Endodermal cell (in vitro differentiated cells): ENCODE results near the gene EPS8L2. TPM values are rescaled to one million over a fixed set of nuclear protein-coding genes. Genes with fewer than 3 reads are reported as not detected.

ENCODE experiments used
- DNase-seq: peaks from one replicate; pipeline ENCODE4 v3.0.0-alpha.2; 2017
- H3K27ac ChIP-seq: 2 replicates; pipeline ENCODE4 v1.5.1; 2013; ENCODE audit warnings: mild to moderate bottlenecking, low read depth, low read length, moderate library complexity
- H3K27me3 ChIP-seq: 2 replicates; pipeline ENCODE4 v1.6.1; 2013; ENCODE audit warnings: mild to moderate bottlenecking, low read length, moderate library complexity; ENCODE audit not compliant: insufficient read depth, control insufficient read depth, poor library complexity, severe bottlenecking
- H3K36me3 ChIP-seq: 2 replicates; pipeline ENCODE4 v1.7.0; 2013; ENCODE audit warnings: mild to moderate bottlenecking, low read length, moderate library complexity; ENCODE audit not compliant: control insufficient read depth, insufficient read depth
- H3K4me1 ChIP-seq: one replicate; pipeline ENCODE4 v1.7.0; 2013; ENCODE audit warnings: low read length; ENCODE audit not compliant: control insufficient read depth, insufficient read depth
- H3K4me3 ChIP-seq: 2 replicates; pipeline ENCODE4 v1.5.1; 2013; ENCODE audit warnings: mild to moderate bottlenecking, low read length, moderate library complexity
- H3K9ac ChIP-seq: 2 replicates; pipeline ENCODE4 v1.6.1; 2013; ENCODE audit warnings: mild to moderate bottlenecking, low read length, moderate library complexity; ENCODE audit not compliant: poor library complexity, severe bottlenecking; ENCODE audit errors: extremely low read depth
- H3K9me3 ChIP-seq: 2 replicates; pipeline ENCODE4 v1.6.1; 2013; ENCODE audit warnings: mild to moderate bottlenecking, low read length, moderate library complexity; ENCODE audit not compliant: control insufficient read depth
- H3K27ac Mint-ChIP-seq: 2 replicates; pipeline ENCODE4 v1.8.0; 2020; ENCODE audit warnings: mixed read lengths
- H3K27me3 Mint-ChIP-seq: 2 replicates; pipeline ENCODE4 v1.8.0; 2021; ENCODE audit warnings: mild to moderate bottlenecking, mixed read lengths; ENCODE audit not compliant: insufficient read depth
- H3K36me3 Mint-ChIP-seq: 2 replicates; pipeline ENCODE4 v1.8.0; 2020; ENCODE audit warnings: low read depth, mixed read lengths
- H3K4me1 Mint-ChIP-seq: 2 replicates; pipeline ENCODE4 v1.8.0; 2020; ENCODE audit warnings: mixed read lengths
- H3K4me3 Mint-ChIP-seq: 2 replicates; pipeline ENCODE4 v1.8.0; 2020; ENCODE audit warnings: mild to moderate bottlenecking, moderate library complexity, mixed read lengths
- H3K9me3 Mint-ChIP-seq: 2 replicates; pipeline ENCODE4 v1.8.0; 2020; ENCODE audit warnings: mild to moderate bottlenecking, mixed read lengths
- WGBS, 2 experiments: methylation state at CpG; one replicate each; pipeline versions ENCODE4 v1.1.5 to v1.1.7; 2013; ENCODE audit warnings: missing lambda C conversion rate in 2 of 2, mixed read lengths in 1 of 2; ENCODE audit not compliant: insufficient coverage in 1 of 2, insufficient read length in 1 of 2; 5-methylcytosine and 5-hydroxymethylcytosine counted together
- total RNA-seq, 2 donors: library from RNA; stranded (reverse); fragmentation: NEBNext Ultra II Directional in 1 of 2; extraction: Animal tissue kit (Norgen Biotek cat#: 25700) in 1 of 2; gene quantifications; 2 replicates in 1 of 2; 3 replicates in 1 of 2; pipeline ENCODE4 v1.2.1, GENCODE V29; 2021
- TF ChIP-seq, protein P1 (sequence below): fragments of 200-600 bp; sonication (generic); conservative IDR thresholded peaks from 2 replicates; pipeline ENCODE4 v1.5.0; 2021; ENCODE audit warnings: antibody characterized with exemption, mild to moderate bottlenecking

The EPS8L2 gene
- total RNA-seq, 2 donors from 2014 or later, result 26.2 to 28.0 TPM

DNA sequence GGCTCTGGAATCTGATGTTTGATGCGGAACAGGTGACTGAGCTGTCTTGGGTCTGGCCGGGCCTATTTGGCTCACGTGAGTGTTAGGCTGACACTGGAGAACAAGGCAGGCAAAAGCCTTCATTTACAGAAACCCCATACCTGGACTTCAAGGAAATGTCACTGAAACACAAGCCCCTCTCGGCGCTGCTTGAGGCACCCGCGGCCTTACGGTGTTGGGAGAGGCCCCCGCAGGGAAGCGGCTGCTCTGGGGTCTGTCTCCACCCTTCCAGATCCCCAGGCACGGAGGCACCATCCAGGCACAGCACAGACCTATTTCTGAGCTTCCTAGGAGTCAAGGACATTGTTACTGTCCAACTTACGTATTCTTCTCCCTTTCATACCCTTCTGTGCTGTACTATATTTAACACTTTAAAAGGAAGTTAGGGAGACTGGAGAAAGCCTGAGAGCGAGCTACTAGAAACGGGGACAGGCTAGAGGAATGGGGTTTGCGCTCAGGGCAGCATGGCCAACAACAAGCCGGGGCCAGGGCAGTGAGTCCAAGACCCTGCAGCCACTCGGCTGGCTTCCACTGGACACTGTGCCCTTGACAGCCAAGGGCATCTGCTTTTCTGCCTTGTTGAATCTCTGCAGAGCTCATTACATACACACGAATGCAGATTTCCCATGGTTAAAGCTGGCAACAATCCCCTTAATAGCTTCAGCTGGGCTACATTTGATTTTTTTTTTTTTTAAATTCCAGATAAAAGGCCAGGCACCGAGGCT, 45.2 kb upstream of the EPS8L2 start:
- WGBS, 2 experiments, result 92 to 95% methylated on average over 17 to 19 of the region's 19 CpGs
- H3K27me3 Mint-ChIP-seq, result no peaks in the 10 kb centered on the region

DNA sequence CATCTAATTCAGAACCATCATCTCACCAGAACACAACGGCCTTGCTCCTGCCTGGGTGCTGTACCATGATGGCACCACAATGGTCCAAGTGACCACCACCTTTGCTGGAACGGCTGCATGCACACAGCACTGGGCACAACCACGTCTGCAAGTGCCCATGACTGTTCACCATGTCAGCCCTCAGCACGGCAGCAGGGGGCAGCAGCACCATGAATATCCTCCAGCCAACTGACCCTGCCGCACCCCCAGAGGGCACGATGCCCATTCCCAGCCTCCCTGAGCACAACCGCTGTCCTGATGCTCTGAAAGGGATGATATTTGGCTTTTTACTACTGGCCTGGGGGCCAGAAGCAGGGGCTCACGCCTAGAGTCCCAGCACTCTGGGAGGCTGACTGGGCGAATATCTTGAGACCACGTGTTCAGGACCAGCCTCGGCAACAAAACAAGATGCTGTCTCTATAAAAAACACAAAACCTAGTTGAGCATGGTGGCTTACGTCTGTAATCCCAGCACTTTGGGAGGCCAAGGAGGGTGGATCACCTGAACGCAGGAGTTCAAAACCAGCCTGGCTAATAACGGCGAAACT, 43.2 kb upstream of the EPS8L2 start:
- Histone ChIP-seq H3K4me1 (no peaks in the 10 kb centered on the region), H3K9me3 (no peaks in the 10 kb centered on the region), H3K27ac (no peak overlapping the region), H3K27me3 (no peaks in the 10 kb centered on the region), H3K9ac (no peak overlapping the region), H3K4me3 (no peak overlapping the region), H3K36me3 (peaks cover 34% of the 10 kb centered on the region)
- Mint-ChIP-seq H3K4me3 (no peak overlapping the region), H3K27ac (no peak overlapping the region), H3K9me3 (no peaks in the 10 kb centered on the region), H3K4me1 (no peaks in the 10 kb centered on the region), H3K27me3 (no peaks in the 10 kb centered on the region), H3K36me3 (peaks cover 35% of the 10 kb centered on the region)
- 86 to 87% methylated on average over 12 to 15 of the region's 15 CpGs for WGBS, 2 experiments
- TF ChIP-seq, protein P1, sequence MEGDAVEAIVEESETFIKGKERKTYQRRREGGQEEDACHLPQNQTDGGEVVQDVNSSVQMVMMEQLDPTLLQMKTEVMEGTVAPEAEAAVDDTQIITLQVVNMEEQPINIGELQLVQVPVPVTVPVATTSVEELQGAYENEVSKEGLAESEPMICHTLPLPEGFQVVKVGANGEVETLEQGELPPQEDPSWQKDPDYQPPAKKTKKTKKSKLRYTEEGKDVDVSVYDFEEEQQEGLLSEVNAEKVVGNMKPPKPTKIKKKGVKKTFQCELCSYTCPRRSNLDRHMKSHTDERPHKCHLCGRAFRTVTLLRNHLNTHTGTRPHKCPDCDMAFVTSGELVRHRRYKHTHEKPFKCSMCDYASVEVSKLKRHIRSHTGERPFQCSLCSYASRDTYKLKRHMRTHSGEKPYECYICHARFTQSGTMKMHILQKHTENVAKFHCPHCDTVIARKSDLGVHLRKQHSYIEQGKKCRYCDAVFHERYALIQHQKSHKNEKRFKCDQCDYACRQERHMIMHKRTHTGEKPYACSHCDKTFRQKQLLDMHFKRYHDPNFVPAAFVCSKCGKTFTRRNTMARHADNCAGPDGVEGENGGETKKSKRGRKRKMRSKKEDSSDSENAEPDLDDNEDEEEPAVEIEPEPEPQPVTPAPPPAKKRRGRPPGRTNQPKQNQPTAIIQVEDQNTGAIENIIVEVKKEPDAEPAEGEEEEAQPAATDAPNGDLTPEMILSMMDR, result peak; percentile 85
- peak; percentile 89 for DNase-seq

More for the DNA sequence above, 45.2 kb upstream of the EPS8L2 start:
- TF ChIP-seq, protein P1, result no peak
- Histone ChIP-seq H3K4me1 (no peaks in the 10 kb centered on the region), H3K27me3 (no peaks in the 10 kb centered on the region), H3K9me3 (no peaks in the 10 kb centered on the region), H3K27ac (no peak overlapping the region), H3K4me3 (no peak overlapping the region), H3K36me3 (peaks cover 39% of the 10 kb centered on the region), H3K9ac (no peak overlapping the region)
- Mint-ChIP-seq H3K27ac (no peak overlapping the region), H3K9me3 (no peaks in the 10 kb centered on the region), H3K4me1 (no peaks in the 10 kb centered on the region), H3K36me3 (peaks cover 29% of the 10 kb centered on the region), H3K4me3 (no peak overlapping the region)
- no peak for DNase-seq

GRCh38 chr11:665062-665703, 40.8 kb upstream of the EPS8L2 start:
- Histone ChIP-seq H3K4me3 (no peak overlapping the region), H3K27ac (no peak overlapping the region), H3K9me3 (no peaks in the 10 kb centered on the region), H3K27me3 (no peaks in the 10 kb centered on the region), H3K9ac (no peak overlapping the region), H3K36me3 (peaks cover 26% of the 10 kb centered on the region), H3K4me1 (no peaks in the 10 kb centered on the region)
- no peak for DNase-seq
- H3K4me3 Mint-ChIP-seq, result no peak overlapping the region
- no peak overlapping the region for H3K27ac Mint-ChIP-seq
- no peaks in the 10 kb centered on the region for H3K4me1 Mint-ChIP-seq
- H3K27me3 Mint-ChIP-seq, result no peaks in the 10 kb centered on the region
- H3K9me3 Mint-ChIP-seq, result no peaks in the 10 kb centered on the region
- WGBS, 2 experiments, result 94 to 96% methylated on average over 8 to 15 of the region's 15 CpGs
- TF ChIP-seq, protein P1, result no peak
- H3K36me3 Mint-ChIP-seq, result peaks cover 31% of the 10 kb centered on the region
